GM13977 (cell line): ENCODE results near the gene ROBO4.

ENCODE experiments used
- DNase-seq: peaks from one replicate; pipeline ENCODE4 v3.0.0; 2012; ENCODE audit warnings: low spot score
- CTCF ChIP-seq: IDR thresholded peaks from 2 replicates; pipeline ENCODE4 v1.5.1; 2012; ENCODE audit warnings: mild to moderate bottlenecking, control low read depth; ENCODE audit not compliant: insufficient read depth; ENCODE audit errors: extremely low read depth, missing control alignments
- in situ Hi-C: fragments of 300-500 bp; cut with MboI; formaldehyde crosslinking; loops from one replicate; pipeline ENCODE4 v1.12.0; 2022; ENCODE audit warnings: low sequenced_read_pairs, low pct_unique_long_range_greater_than_20kb, mixed read lengths, inconsistent platforms; ENCODE audit not compliant: unreplicated experiment

Gene ROBO4

GRCh38 chr11:124859171-124859570 is 38.5 kb downstream of the ROBO4 start:
- DNase-seq, result no peak
- in situ Hi-C loops, result loop anchor here (25.0 kb wide), 1 partner anchor 447 kb away; the partner anchor contains the start of gene OR8B4
- no peak for TF ChIP-seq CTCF

GRCh38 chr11:124846070-124846673 is 51.5 kb downstream of the ROBO4 start:
- in situ Hi-C loops, result loop anchor here (25.0 kb wide), 1 partner anchor 184 kb away; the partner anchor contains the start of genes SIAE and SPA17
- DNase-seq, result no peak
- TF ChIP-seq CTCF, result no peak

- DNase-seq, result no peak
- in situ Hi-C loops, result loop anchor here (25.0 kb wide), 1 partner anchor 182 kb away; the partner anchor contains the start of genes SIAE and SPA17
- TF ChIP-seq CTCF, result no peak
Measured at GRCh38 chr11:124844664-124845079, 53.0 kb downstream of the ROBO4 start.

DNA sequence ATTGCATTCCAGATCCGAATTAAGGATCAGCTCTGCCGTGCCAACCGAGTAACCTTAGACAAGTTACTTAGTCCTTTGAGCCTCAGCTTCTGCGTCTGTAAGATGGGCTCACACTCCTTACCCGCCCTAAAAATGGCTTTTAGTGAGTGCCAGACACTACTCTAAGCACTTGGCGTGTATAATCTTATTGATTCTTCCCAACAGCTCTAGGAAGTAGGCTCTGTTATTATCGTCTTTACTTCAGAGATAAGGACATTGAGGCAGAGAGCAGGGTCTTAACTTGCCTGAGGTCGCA is 54.1 kb downstream of the ROBO4 start:
- DNase-seq, result no peak
- TF ChIP-seq CTCF, result no peak
- in situ Hi-C loops, result loop anchor here (25.0 kb wide), 1 partner anchor 181 kb away; the partner anchor contains the start of genes SIAE and SPA17

- DNase-seq, result no peak
- TF ChIP-seq CTCF, result no peak
- in situ Hi-C loops, result loop anchor here (25.0 kb wide), 1 partner anchor 180 kb away; the partner anchor contains the start of genes SIAE and SPA17
Measured at GRCh38 chr11:124842305-124842704, 55.4 kb downstream of the ROBO4 start.

- in situ Hi-C loops, result loop anchor here (25.0 kb wide), 1 partner anchor 180 kb away; the partner anchor contains the start of genes SIAE and SPA17
- DNase-seq, result no peak
- TF ChIP-seq CTCF, result no peak
Measured at GRCh38 chr11:124841840-124842239, 55.8 kb downstream of the ROBO4 start.
